HepG2 (cell line): ENCODE data around the gene GPR137. TPM values are rescaled to one million over a fixed set of nuclear protein-coding genes. Genes with fewer than 3 reads are reported as not detected.

ENCODE experiments used
- ATAC-seq: fragments of 200-7000 bp; cut with Tn5 transposase; 3 replicates; pipeline ENCODE4 v1.9.1; 2020; ENCODE audit warnings: mild to moderate bottlenecking, moderate library complexity
- BruUV-seq: library from RNA; stranded (reverse); fragments of 400-500 nt; replicated peaks from 2 replicates; lab custom pipeline; 2021; lab: Mats Ljungman, UMichigan
- CTCF ChIA-PET: fragments of 300-600 bp; formaldehyde crosslinking; extraction: SDS; loops from one replicate; lab custom pipeline; 2021; ENCODE audit warnings: low total read pairs, inconsistent platforms, low intra/inter-chr PET ratio; lab: Yijun Ruan, JAX
- POLR2A ChIA-PET: fragments of 350-600 bp; sonication (Branson Sonifier 250); formaldehyde crosslinking; loops from one replicate; lab custom pipeline; 2020; ENCODE audit warnings: antibody characterized with exemption, inconsistent platforms; lab: Yijun Ruan, JAX
- DNase-seq: peaks from one replicate; pipeline ENCODE4 v3.0.0-alpha.2; 2015; ENCODE audit warnings: low spot score
- FAIRE-seq: peaks from 3 replicates; lab custom pipeline; 2011; peaks lifted over from hg19 to GRCh38; lab: Jason Lieb, UNC
- H2AFZ ChIP-seq: one replicate; pipeline ENCODE4 v1.6.1; 2011; ENCODE audit warnings: low read length, inconsistent platforms
- H3K27ac ChIP-seq: fragments of 300-600 bp; 3 replicates; pipeline ENCODE4 v1.8.0; 2011; ENCODE audit warnings: mixed run types, mild to moderate bottlenecking, mixed read lengths, low read length, inconsistent platforms; ENCODE audit not compliant: insufficient read depth; ENCODE audit errors: extremely low read length
- H3K27me3 ChIP-seq, 2 experiments: fragments of 200-600 bp in 1 of 2; 2 replicates in 1 of 2; 3 replicates in 1 of 2; pipeline versions ENCODE4 v1.6.0 to v1.8.0; 2011; ENCODE audit warnings: low read length in 2 of 2, mild to moderate bottlenecking in 2 of 2, moderate library complexity in 2 of 2, inconsistent platforms in 1 of 2; ENCODE audit not compliant: insufficient read depth in 2 of 2, control insufficient read depth in 1 of 2
- H3K36me3 ChIP-seq, 2 experiments: fragments of 200-600 bp in 1 of 2; replicated peaks in 1 of 2; 2 replicates in 1 of 2; 3 replicates in 1 of 2; pipeline versions ENCODE4 v1.5.1 to v1.8.0; 2011; ENCODE audit warnings: low read length in 2 of 2, inconsistent platforms in 1 of 2; ENCODE audit not compliant: insufficient read depth in 2 of 2, control insufficient read depth in 1 of 2
- H3K4me1 ChIP-seq: 2 replicates; pipeline ENCODE4 v1.5.1; 2012; ENCODE audit warnings: low read length, inconsistent platforms; ENCODE audit not compliant: insufficient read depth
- H3K4me2 ChIP-seq: 2 replicates; pipeline ENCODE4 v1.6.0; 2011; ENCODE audit warnings: low read depth, low read length, inconsistent platforms
- H3K4me3 ChIP-seq, 3 experiments: fragments of 200-600 bp in 1 of 3; sonication (generic), shearing (Covaris generic) in 1 of 3; replicated peaks in 1 of 3; 2 replicates each; pipeline ENCODE4 v1.5.1; 2011 to 2016; ENCODE audit warnings: low read length in 3 of 3, inconsistent platforms in 2 of 3, low read depth in 2 of 3, mild to moderate bottlenecking in 2 of 3, control low read depth in 1 of 3, mixed read lengths in 1 of 3; ENCODE audit not compliant: insufficient read depth in 1 of 3
- H3K79me2 ChIP-seq: one replicate; pipeline ENCODE4 v1.6.1; 2011; ENCODE audit warnings: low read length, inconsistent platforms; ENCODE audit not compliant: insufficient read depth
- H3K9ac ChIP-seq: 2 replicates; pipeline ENCODE4 v1.6.0; 2011; ENCODE audit warnings: mild to moderate bottlenecking, low read depth, low read length, inconsistent platforms; ENCODE audit not compliant: insufficient read depth
- H3K9me3 ChIP-seq: 2 replicates; pipeline ENCODE4 v1.5.1; 2012; ENCODE audit warnings: mild to moderate bottlenecking, low read length
- H4K20me1 ChIP-seq: 2 replicates; pipeline ENCODE4 v1.6.0; 2011; ENCODE audit warnings: inconsistent platforms, mild to moderate bottlenecking, low read length, moderate library complexity; ENCODE audit not compliant: insufficient read depth
- CCAR2 ChIP-seq: fragments of 200-400 bp; formaldehyde crosslinking; optimal IDR thresholded peaks from 2 replicates; pipeline ENCODE3; 2018; ENCODE audit warnings: low read depth, mild to moderate bottlenecking, low read length, moderate library complexity
- ELF1 ChIP-seq: sonication (generic); formaldehyde crosslinking; IDR thresholded peaks from 2 replicates; pipeline ENCODE4 v1.4.0; 2020; ENCODE audit warnings: missing genetic modification reagents
- GABPB1 ChIP-seq: IDR thresholded peaks from 2 replicates; pipeline ENCODE4 v1.6.1; 2016; ENCODE audit warnings: mild to moderate bottlenecking, missing genetic modification reagents, moderate library complexity, missing compliant biosample characterization
- HDAC6 ChIP-seq: fragments of 200-600 bp; sonication (generic); IDR thresholded peaks from 2 replicates; pipeline ENCODE4 v1.7.0; 2017; ENCODE audit warnings: mild to moderate bottlenecking, antibody characterized with exemption, low read length, low read depth
- HNF1B ChIP-seq: sonication (generic); formaldehyde crosslinking; IDR thresholded peaks from 2 replicates; pipeline ENCODE4 v1.5.1; 2020; ENCODE audit warnings: mild to moderate bottlenecking, moderate library complexity, missing genetic modification reagents
- HNF4A ChIP-seq: sonication (generic); formaldehyde crosslinking; IDR thresholded peaks from 2 replicates; pipeline ENCODE4 v1.4.0; 2020; ENCODE audit warnings: missing genetic modification reagents
- IRF2 ChIP-seq: IDR thresholded peaks from 2 replicates; pipeline ENCODE4 v1.6.1; 2018; ENCODE audit warnings: missing genetic modification reagents, missing compliant biosample characterization
- KIAA2018 ChIP-seq: sonication (generic); formaldehyde crosslinking; IDR thresholded peaks from 2 replicates; pipeline ENCODE4 v1.5.0; 2020; ENCODE audit warnings: mild to moderate bottlenecking, missing genetic modification reagents, borderline replicate concordance
- NKX3-1 ChIP-seq: sonication (generic); formaldehyde crosslinking; IDR thresholded peaks from 2 replicates; pipeline ENCODE4 v1.5.0; 2020; ENCODE audit warnings: missing genetic modification reagents
- SIN3A ChIP-seq: IDR thresholded peaks from 2 replicates; pipeline ENCODE4 v1.6.1; 2011; ENCODE audit warnings: low read depth, mild to moderate bottlenecking, control low read depth, low read length, borderline replicate concordance
- ZNF510 ChIP-seq: sonication (generic); formaldehyde crosslinking; IDR thresholded peaks from 2 replicates; pipeline ENCODE4 v1.4.0; 2020; ENCODE audit warnings: low read depth, mild to moderate bottlenecking, missing genetic modification reagents
- ZNF607 ChIP-seq: sonication (generic); formaldehyde crosslinking; IDR thresholded peaks from 2 replicates; pipeline ENCODE4 v1.5.1; 2020; ENCODE audit warnings: missing genetic modification reagents, mild to moderate bottlenecking, borderline replicate concordance
- whole genome bisulfite sequencing: methylation state at CpG from one replicate; pipeline ENCODE4 v1.1.6; 2017; ENCODE audit warnings: low lambda C conversion rate; 5-methylcytosine and 5-hydroxymethylcytosine counted together
- in situ Hi-C: cut with HindIII; loops from 2 replicates; pipeline ENCODE4 v1.10.0; 2017; ENCODE audit warnings: low pct_unique_long_range_greater_than_20kb; ENCODE audit not compliant: extremely low pct_ligation_motif_present
- intact Hi-C: fragments of 100-400 bp; cut with micrococcal nuclease; formaldehyde crosslinking; loops from one replicate; pipeline ENCODE4 v1.10.0; 2022; ENCODE audit not compliant: unreplicated experiment
- polyA plus RNA-seq, 8 experiments: library from polyadenylated mRNA; depleted of rRNA in 3 of 8; stranded (reverse) in 7 of 8; unstranded in 1 of 8; fragments of >200 nt; fragmentation: Illumina TruSeq in 4 of 8; extraction: Trizol in 4 of 8; gene quantifications; 2 replicates each; pipeline versions ENCODE4 v1.2.1 to v1.2.3, GENCODE V29; 2011 to 2016; ENCODE audit warnings: low read depth in 4 of 8, missing spikeins in 1 of 8, mixed read lengths in 1 of 8; ENCODE audit not compliant: insufficient read depth in 1 of 8
- total RNA-seq, 5 experiments: library from RNA; depleted of rRNA; stranded (reverse); fragments of >200 nt; fragmentation: Illumina TruSeq; extraction: Trizol; gene quantifications; 2 replicates each; pipeline ENCODE4 v1.2.3, GENCODE V29; 2016; ENCODE audit warnings: low read depth in 1 of 5

Gene GPR137
- total and polyA plus RNA-seq, 2 of the 13 experiments (the other 11 are each of a cell fraction or from before 2014, with no cell fraction given) = 8.5 to 13.2 TPM

DNA sequence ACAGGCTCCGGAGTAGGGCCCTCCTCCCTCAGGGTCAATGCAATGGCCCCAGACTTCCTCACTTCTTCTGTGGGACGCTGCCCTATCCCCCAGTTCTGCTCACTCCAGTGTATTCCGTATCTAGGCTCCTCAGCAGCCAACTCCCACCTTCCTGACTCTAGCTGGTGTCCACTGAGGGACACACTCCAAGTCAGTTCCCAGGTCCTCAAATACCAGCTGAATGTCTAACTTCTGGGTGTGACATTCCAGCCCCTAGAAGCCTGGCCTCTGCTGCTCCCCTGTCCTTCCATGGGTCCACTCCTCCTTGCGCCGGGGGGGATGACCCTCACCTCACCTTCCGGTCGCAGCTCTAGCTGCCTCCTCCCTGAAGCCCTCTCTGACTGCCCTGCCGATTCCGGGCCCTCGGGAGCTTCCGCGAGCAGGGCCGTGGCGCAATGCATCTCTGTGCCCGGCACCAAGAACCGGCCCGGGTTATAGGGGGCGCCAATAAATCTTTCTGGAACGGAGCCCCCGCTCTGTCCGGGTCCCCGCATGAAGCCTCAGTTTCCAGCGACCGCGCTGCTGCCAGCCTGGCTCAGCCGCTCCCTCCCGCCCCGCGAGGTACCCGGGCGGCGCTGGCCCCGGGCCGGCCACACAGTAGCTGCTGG is 16.6 kb upstream of the GPR137 start:
- peak; percentile 53 for FAIRE-seq
- ChIA-PET CTCF (no interaction called here), POLR2A (interaction anchor here (0.7 to 5.9 kb wide), 17 partner anchors 9 to 103 kb away, joined by 3 to 113 read pairs (median 5); partner anchors contain the start of genes ESRRA, FERMT3, FKBP2 and MACROD1)
- in situ Hi-C loops (no loop called here), intact Hi-C loops (loop anchor here (2.0 kb wide), 1 partner anchor 18 kb away; the partner anchor contains the start of gene PLCB3)
- H3K9me3 ChIP-seq = no peaks in the 10 kb centered on the region
- no peaks in the 10 kb centered on the region; a peak in 2 of 5 replicates for H3K36me3 ChIP-seq
- 3% methylated on average over 16 of the region's 34 CpGs for WGBS
- peak overlapping the region; percentile 75 for H3K9ac ChIP-seq
- H3K27me3 ChIP-seq = no peaks in the 10 kb centered on the region
- peak overlapping the region; percentile 71 to 89 (median 86) for H3K4me3 ChIP-seq
- peak overlapping the region; percentile 78 for H3K27ac ChIP-seq
- no peaks in the 10 kb centered on the region for H4K20me1 ChIP-seq
- peak; percentile 17 for ATAC-seq
- peak overlapping the region; percentile 95 for H3K4me2 ChIP-seq
- peaks cover 38% of the 10 kb centered on the region for H3K4me1 ChIP-seq
- no peak overlapping the region for H2AFZ ChIP-seq
- peaks cover 14% of the 10 kb centered on the region for H3K79me2 ChIP-seq
- no TSS peak for BruUV-seq
- DNase-seq = peak; percentile 33
- TF ChIP-seq ZNF607 = peak; percentile 55; the same call in 1 of the 2 replicates
- no peak for TF ChIP-seq HDAC6
- 0 out of 2 replicates have a peak, but pooled peaks have one; percentile 33 for TF ChIP-seq KIAA2018 (CRISPR knock-in tag)
- no peak for TF ChIP-seq CCAR2
- peak; percentile 61; the same call in 1 of the 2 replicates for TF ChIP-seq SIN3A
- 0 out of 2 replicates have a peak, but pooled peaks have one; percentile 27 for TF ChIP-seq IRF2 (CRISPR knock-in tag)
- TF ChIP-seq ELF1 (CRISPR knock-in tag) = 0 out of 2 replicates have a peak, but pooled peaks have one; percentile 29
- no peak for TF ChIP-seq ZNF510
- no peak for TF ChIP-seq NKX3-1 (CRISPR knock-in tag)
- no peak for TF ChIP-seq HNF4A (CRISPR knock-in tag)
- peak; percentile 30; the same call in 1 of the 2 replicates for TF ChIP-seq HNF1B (CRISPR knock-in tag)
- peak; percentile 2; the same call in 1 of the 2 replicates for TF ChIP-seq GABPB1 (CRISPR knock-in tag)
